ENCODE results near the gene PDE6B. TPM values are rescaled to one million over a fixed set of nuclear protein-coding genes. Genes with fewer than 3 reads are reported as not detected.

Gene PDE6B
- total and polyA plus RNA-seq, 2 of the 13 experiments (the other 11 are each of a cell fraction or from before 2014, with no cell fraction given): 0.38 to 0.40 TPM

DNA sequence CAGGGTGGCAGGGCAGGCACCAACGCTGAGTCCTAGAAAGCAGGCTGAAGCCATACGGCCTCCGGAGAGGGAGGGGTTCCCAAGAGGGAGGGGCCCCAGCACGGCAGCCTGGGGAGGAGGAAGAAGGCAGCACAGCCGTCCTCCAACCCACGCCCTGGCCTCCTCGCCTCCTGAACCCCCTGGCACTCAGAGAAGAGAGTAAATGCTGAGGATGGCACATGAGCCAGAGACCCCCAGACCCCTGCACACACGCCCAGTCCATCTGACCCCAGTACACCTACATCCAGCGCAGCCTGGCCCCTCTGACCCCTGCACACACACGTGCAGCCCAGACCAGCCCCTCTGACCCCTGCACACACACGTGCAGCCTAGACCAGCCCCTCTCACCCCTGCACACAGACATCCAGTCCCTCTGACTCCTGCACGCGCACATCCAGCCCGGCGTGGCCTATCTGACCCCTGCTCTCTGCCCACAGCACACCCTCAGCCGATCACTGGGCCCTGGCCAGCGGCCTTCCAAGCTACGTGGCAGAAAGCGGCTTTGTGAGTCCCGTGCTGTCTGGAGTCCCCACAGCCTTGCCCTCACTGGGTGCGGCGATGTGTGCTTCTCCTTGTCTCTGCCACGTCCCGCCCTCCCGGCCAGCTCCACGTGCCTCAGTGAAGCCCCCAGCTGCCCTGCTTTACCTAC, 30.2 kb downstream of the PDE6B start (continued):
- TF ChIP-seq, protein P1, sequence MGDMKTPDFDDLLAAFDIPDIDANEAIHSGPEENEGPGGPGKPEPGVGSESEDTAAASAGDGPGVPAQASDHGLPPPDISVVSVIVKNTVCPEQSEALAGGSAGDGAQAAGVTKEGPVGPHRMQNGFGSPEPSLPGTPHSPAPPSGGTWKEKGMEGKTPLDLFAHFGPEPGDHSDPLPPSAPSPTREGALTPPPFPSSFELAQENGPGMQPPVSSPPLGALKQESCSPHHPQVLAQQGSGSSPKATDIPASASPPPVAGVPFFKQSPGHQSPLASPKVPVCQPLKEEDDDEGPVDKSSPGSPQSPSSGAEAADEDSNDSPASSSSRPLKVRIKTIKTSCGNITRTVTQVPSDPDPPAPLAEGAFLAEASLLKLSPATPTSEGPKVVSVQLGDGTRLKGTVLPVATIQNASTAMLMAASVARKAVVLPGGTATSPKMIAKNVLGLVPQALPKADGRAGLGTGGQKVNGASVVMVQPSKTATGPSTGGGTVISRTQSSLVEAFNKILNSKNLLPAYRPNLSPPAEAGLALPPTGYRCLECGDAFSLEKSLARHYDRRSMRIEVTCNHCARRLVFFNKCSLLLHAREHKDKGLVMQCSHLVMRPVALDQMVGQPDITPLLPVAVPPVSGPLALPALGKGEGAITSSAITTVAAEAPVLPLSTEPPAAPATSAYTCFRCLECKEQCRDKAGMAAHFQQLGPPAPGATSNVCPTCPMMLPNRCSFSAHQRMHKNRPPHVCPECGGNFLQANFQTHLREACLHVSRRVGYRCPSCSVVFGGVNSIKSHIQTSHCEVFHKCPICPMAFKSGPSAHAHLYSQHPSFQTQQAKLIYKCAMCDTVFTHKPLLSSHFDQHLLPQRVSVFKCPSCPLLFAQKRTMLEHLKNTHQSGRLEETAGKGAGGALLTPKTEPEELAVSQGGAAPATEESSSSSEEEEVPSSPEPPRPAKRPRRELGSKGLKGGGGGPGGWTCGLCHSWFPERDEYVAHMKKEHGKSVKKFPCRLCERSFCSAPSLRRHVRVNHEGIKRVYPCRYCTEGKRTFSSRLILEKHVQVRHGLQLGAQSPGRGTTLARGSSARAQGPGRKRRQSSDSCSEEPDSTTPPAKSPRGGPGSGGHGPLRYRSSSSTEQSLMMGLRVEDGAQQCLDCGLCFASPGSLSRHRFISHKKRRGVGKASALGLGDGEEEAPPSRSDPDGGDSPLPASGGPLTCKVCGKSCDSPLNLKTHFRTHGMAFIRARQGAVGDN (CRISPR knock-in tag; IDR thresholded peaks at IDR 0.05): peak; percentile 83
- TF ChIP-seq THRA (CRISPR knock-in tag; IDR thresholded peaks at IDR 0.05; ENCODE audit: borderline replicate concordance) (no peak), ZFP90 (CRISPR knock-in tag; IDR thresholded peaks at IDR 0.05; ENCODE audit: borderline replicate concordance) (no peak), IKZF4 (CRISPR knock-in tag; IDR thresholded peaks at IDR 0.05; ENCODE audit: borderline replicate concordance, low read depth, not compliant biosample characterization) (no peak), KLF13 (CRISPR knock-in tag; IDR thresholded peaks at IDR 0.05) (no peak), ZNF841 (CRISPR knock-in tag; IDR thresholded peaks at IDR 0.05; ENCODE audit: borderline replicate concordance) (no peak), TSC22D2 (CRISPR knock-in tag; IDR thresholded peaks at IDR 0.05; ENCODE audit: borderline replicate concordance) (no peak), NR2F6 (IDR thresholded peaks at IDR 0.05) (peak; percentile 39; the same call in 1 of the 2 replicates), NR2F6 (CRISPR knock-in tag; IDR thresholded peaks at IDR 0.05) (peak; percentile 75), ZNF207 (IDR thresholded peaks at IDR 0.05; ENCODE audit: borderline replicate concordance) (no peak), MED1 (CRISPR knock-in tag; IDR thresholded peaks at IDR 0.05) (no peak), MZF1 (CRISPR knock-in tag; IDR thresholded peaks at IDR 0.05; ENCODE audit: borderline replicate concordance) (no peak), NONO (IDR thresholded peaks at IDR 0.05) (no peak), NONO (CRISPR knock-in tag; conservative IDR thresholded peaks at IDR 0.05) (0 out of 2 replicates have a peak, but pooled peaks have one; percentile 20), HNRNPL (IDR thresholded peaks at IDR 0.05; ENCODE audit: low read depth, low read length) (0 out of 2 replicates have a peak, but pooled peaks have one; percentile 39), SP5 (CRISPR knock-in tag; IDR thresholded peaks at IDR 0.05; ENCODE audit: borderline replicate concordance, low read depth) (0 out of 2 replicates have a peak, but pooled peaks have one; percentile 4), POLR2AphosphoS2 (IDR thresholded peaks at IDR 0.05; ENCODE audit: low read depth, low read length) (no peak), ZNF619 (CRISPR knock-in tag; IDR thresholded peaks at IDR 0.05) (no peak), NFKBIZ (CRISPR knock-in tag; IDR thresholded peaks at IDR 0.05) (no peak), NR2F2 (IDR thresholded peaks at IDR 0.05; ENCODE audit: borderline replicate concordance, low read depth) (peak; percentile 45; the same call in 1 of the 2 replicates), RFX3 (CRISPR knock-in tag; IDR thresholded peaks at IDR 0.05) (no peak), BCL6 (CRISPR knock-in tag; IDR thresholded peaks at IDR 0.05) (peak; percentile 66; the same call in 1 of the 2 replicates), TBX2 (CRISPR knock-in tag; IDR thresholded peaks at IDR 0.05; ENCODE audit: borderline replicate concordance) (0 out of 2 replicates have a peak, but pooled peaks have one; percentile 60), ZNF362 (CRISPR knock-in tag; IDR thresholded peaks at IDR 0.05; ENCODE audit: borderline replicate concordance) (no peak)
- TF ChIP-seq, protein P2, sequence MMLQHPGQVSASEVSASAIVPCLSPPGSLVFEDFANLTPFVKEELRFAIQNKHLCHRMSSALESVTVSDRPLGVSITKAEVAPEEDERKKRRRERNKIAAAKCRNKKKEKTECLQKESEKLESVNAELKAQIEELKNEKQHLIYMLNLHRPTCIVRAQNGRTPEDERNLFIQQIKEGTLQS (CRISPR knock-in tag; IDR thresholded peaks at IDR 0.05): no peak
